ENCODE measurements around the gene ZIC4. TPM values are rescaled to one million over a fixed set of nuclear protein-coding genes. Genes with fewer than 3 reads are reported as not detected.

The ZIC4 gene
- total and polyA plus RNA-seq, 3 experiments from 2014 or later: not detected

GRCh38 chr3:147405231-147406027 lies 914 bp downstream of the ZIC4 start:
- H3K36me3 Mint-ChIP-seq: peaks cover 0 to 1% (median 0%) of the 10 kb centered on the region in 3 donors

GRCh38 chr3:147404800-147405230 lies 1.5 kb downstream of the ZIC4 start:
- Mint-ChIP-seq H3K4me1 (peaks cover 4 to 6% (median 5%) of the 10 kb centered on the region in 3 donors), H3K27ac (peak overlapping the region in 1 of 8 donors; percentile 41), H3K36me3 (peaks cover 0 to 1% (median 0%) of the 10 kb centered on the region in 3 donors), H3K4me3 (no peak overlapping the region), H3K27me3 (peaks cover 73 to 88% of the 10 kb centered on the region in 2 donors), H3K9me3 (peaks cover 12 to 34% (median 31%) of the 10 kb centered on the region in 5 donors)
- CTCF ChIA-PET: no interaction called here
- H3K4me1 ChIP-seq (ENCODE audit: insufficient read depth, low read length): no peaks in the 10 kb centered on the region
- H3K27me3 ChIP-seq (ENCODE audit: insufficient read depth, low read length, poor library complexity, severe bottlenecking): peaks cover 24% of the 10 kb centered on the region
- DNase-seq: no peak
- no peak overlapping the region for H3K4me3 ChIP-seq (ENCODE audit: low read length)
- POLR2A ChIA-PET: no interaction called here
- no peaks in the 10 kb centered on the region for H3K36me3 ChIP-seq (ENCODE audit: insufficient read depth, low read length)
- H3K9me3 ChIP-seq (ENCODE audit: low read length): no peaks in the 10 kb centered on the region
- no peak overlapping the region for H3K27ac ChIP-seq (ENCODE audit: low read depth, low read length)

More at GRCh38 chr3:147405231-147406027, 914 bp downstream of the ZIC4 start:
- Mint-ChIP-seq H3K4me3 (no peak overlapping the region), H3K4me1 (peaks cover 4 to 6% (median 5%) of the 10 kb centered on the region in 3 donors), H3K27me3 (peaks cover 74 to 83% of the 10 kb centered on the region in 2 donors), H3K27ac (no peak overlapping the region), H3K9me3 (peaks cover 12 to 34% (median 31%) of the 10 kb centered on the region in 5 donors)
- Histone ChIP-seq H3K9me3 (ENCODE audit: low read length) (no peaks in the 10 kb centered on the region), H3K36me3 (ENCODE audit: insufficient read depth, low read length) (no peaks in the 10 kb centered on the region), H3K27me3 (ENCODE audit: insufficient read depth, low read length, poor library complexity, severe bottlenecking) (peaks cover 24% of the 10 kb centered on the region), H3K4me1 (ENCODE audit: insufficient read depth, low read length) (no peaks in the 10 kb centered on the region), H3K4me3 (ENCODE audit: low read length) (no peak overlapping the region), H3K27ac (ENCODE audit: low read depth, low read length) (no peak overlapping the region)
- CTCF ChIA-PET: no interaction called here
- no peak for DNase-seq
- POLR2A ChIA-PET: no interaction called here

GRCh38 chr3:147404000-147404799 lies 2.1 kb downstream of the ZIC4 start:
- H3K27ac ChIP-seq (ENCODE audit: low read depth, low read length): no peak overlapping the region
- H3K27me3 ChIP-seq (ENCODE audit: insufficient read depth, low read length, poor library complexity, severe bottlenecking): peaks cover 24% of the 10 kb centered on the region
- H3K4me3 Mint-ChIP-seq: no peak overlapping the region
- peaks cover 0 to 1% (median 1%) of the 10 kb centered on the region in 3 donors for H3K36me3 Mint-ChIP-seq
- ChIA-PET POLR2A (no interaction called here), CTCF (no interaction called here)
- no peaks in the 10 kb centered on the region for H3K9me3 ChIP-seq (ENCODE audit: low read length)
- DNase-seq: no peak
- peaks cover 75 to 91% of the 10 kb centered on the region in 2 donors for H3K27me3 Mint-ChIP-seq
- peak overlapping the region in 1 of 8 donors; percentile 47 for H3K27ac Mint-ChIP-seq
- H3K4me1 Mint-ChIP-seq: peaks cover 3 to 6% (median 4%) of the 10 kb centered on the region in 3 donors
- H3K36me3 ChIP-seq (ENCODE audit: insufficient read depth, low read length): no peaks in the 10 kb centered on the region
- H3K4me3 ChIP-seq (ENCODE audit: low read length): no peak overlapping the region
- H3K9me3 Mint-ChIP-seq: peaks cover 12 to 34% (median 31%) of the 10 kb centered on the region in 5 donors
- no peaks in the 10 kb centered on the region for H3K4me1 ChIP-seq (ENCODE audit: insufficient read depth, low read length)

GRCh38 chr3:147403511-147403910 lies 2.8 kb downstream of the ZIC4 start:
- Histone ChIP-seq H3K27me3 (ENCODE audit: insufficient read depth, low read length, poor library complexity, severe bottlenecking) (peaks cover 24% of the 10 kb centered on the region), H3K4me1 (ENCODE audit: insufficient read depth, low read length) (no peaks in the 10 kb centered on the region), H3K36me3 (ENCODE audit: insufficient read depth, low read length) (no peaks in the 10 kb centered on the region), H3K4me3 (ENCODE audit: low read length) (no peak overlapping the region), H3K9me3 (ENCODE audit: low read length) (no peaks in the 10 kb centered on the region), H3K27ac (ENCODE audit: low read depth, low read length) (no peak overlapping the region)
- peaks cover 0 to 4% (median 1%) of the 10 kb centered on the region in 3 donors for H3K36me3 Mint-ChIP-seq
- ChIA-PET POLR2A (no interaction called here), CTCF (no interaction called here)
- H3K4me3 Mint-ChIP-seq: no peak overlapping the region
- peaks cover 11 to 35% (median 26%) of the 10 kb centered on the region in 5 donors for H3K9me3 Mint-ChIP-seq
- H3K4me1 Mint-ChIP-seq: peaks cover 3 to 5% (median 4%) of the 10 kb centered on the region in 3 donors
- no peak overlapping the region for H3K27ac Mint-ChIP-seq
- DNase-seq: no peak
- H3K27me3 Mint-ChIP-seq: peaks cover 74 to 91% of the 10 kb centered on the region in 2 donors

GRCh38 chr3:147402159-147402558 lies 4.2 kb downstream of the ZIC4 start:
- H3K27me3 Mint-ChIP-seq: peaks cover 72 to 92% of the 10 kb centered on the region in 2 donors
- H3K27ac Mint-ChIP-seq: no peak overlapping the region
- H3K9me3 Mint-ChIP-seq: peaks cover 0 to 27% (median 20%) of the 10 kb centered on the region in 5 donors

GRCh38 chr3:147401421-147401820 lies 4.9 kb downstream of the ZIC4 start:
- no peak overlapping the region for H3K4me3 Mint-ChIP-seq
- H3K27me3 Mint-ChIP-seq: peaks cover 67 to 88% of the 10 kb centered on the region in 2 donors
- H3K4me1 ChIP-seq (ENCODE audit: insufficient read depth, low read length): no peaks in the 10 kb centered on the region
- CTCF ChIA-PET: no interaction called here
- H3K27ac ChIP-seq (ENCODE audit: low read depth, low read length): no peak overlapping the region
- H3K27ac Mint-ChIP-seq: no peak overlapping the region
- H3K27me3 ChIP-seq (ENCODE audit: insufficient read depth, low read length, poor library complexity, severe bottlenecking): peaks cover 23% of the 10 kb centered on the region
- POLR2A ChIA-PET: no interaction called here
- H3K9me3 Mint-ChIP-seq: peaks cover 0 to 26% (median 21%) of the 10 kb centered on the region in 5 donors
- no peaks in the 10 kb centered on the region for H3K4me1 Mint-ChIP-seq
- H3K4me3 ChIP-seq (ENCODE audit: low read length): no peak overlapping the region
- peaks cover 0 to 4% (median 0%) of the 10 kb centered on the region in 3 donors for H3K36me3 Mint-ChIP-seq
- no peaks in the 10 kb centered on the region for H3K9me3 ChIP-seq (ENCODE audit: low read length)
- no peak for DNase-seq
- H3K36me3 ChIP-seq (ENCODE audit: insufficient read depth, low read length): no peaks in the 10 kb centered on the region

More at GRCh38 chr3:147402159-147402558, 4.2 kb downstream of the ZIC4 start:
- DNase-seq: no peak
- Histone ChIP-seq H3K4me3 (ENCODE audit: low read length) (no peak overlapping the region), H3K27me3 (ENCODE audit: insufficient read depth, low read length, poor library complexity, severe bottlenecking) (peaks cover 27% of the 10 kb centered on the region), H3K9me3 (ENCODE audit: low read length) (no peaks in the 10 kb centered on the region), H3K36me3 (ENCODE audit: insufficient read depth, low read length) (no peaks in the 10 kb centered on the region), H3K4me1 (ENCODE audit: insufficient read depth, low read length) (no peaks in the 10 kb centered on the region), H3K27ac (ENCODE audit: low read depth, low read length) (no peak overlapping the region)
- CTCF ChIA-PET: no interaction called here
- peaks cover 0 to 4% (median 0%) of the 10 kb centered on the region in 3 donors for H3K36me3 Mint-ChIP-seq
- POLR2A ChIA-PET: no interaction called here
- H3K4me3 Mint-ChIP-seq: no peak overlapping the region
- no peaks in the 10 kb centered on the region for H3K4me1 Mint-ChIP-seq

GRCh38 chr3:147400999-147401398 lies 5.3 kb downstream of the ZIC4 start:
- no peaks in the 10 kb centered on the region for H3K4me1 ChIP-seq (ENCODE audit: insufficient read depth, low read length)
- H3K36me3 ChIP-seq (ENCODE audit: insufficient read depth, low read length): no peaks in the 10 kb centered on the region
- POLR2A ChIA-PET: no interaction called here
- H3K27me3 ChIP-seq (ENCODE audit: insufficient read depth, low read length, poor library complexity, severe bottlenecking): peaks cover 20% of the 10 kb centered on the region
- CTCF ChIA-PET: no interaction called here
- DNase-seq: no peak
- no peaks in the 10 kb centered on the region for H3K9me3 ChIP-seq (ENCODE audit: low read length)
- Mint-ChIP-seq H3K27me3 (peaks cover 65 to 85% of the 10 kb centered on the region in 2 donors), H3K4me1 (no peaks in the 10 kb centered on the region), H3K9me3 (peaks cover 0 to 24% (median 21%) of the 10 kb centered on the region in 5 donors), H3K36me3 (peaks cover 0 to 4% (median 0%) of the 10 kb centered on the region in 3 donors), H3K27ac (no peak overlapping the region), H3K4me3 (no peak overlapping the region)
- no peak overlapping the region for H3K27ac ChIP-seq (ENCODE audit: low read depth, low read length)
- no peak overlapping the region for H3K4me3 ChIP-seq (ENCODE audit: low read length)

- Mint-ChIP-seq H3K4me3 (no peak overlapping the region), H3K36me3 (peaks cover 0 to 4% (median 0%) of the 10 kb centered on the region in 3 donors), H3K9me3 (peaks cover 0 to 29% (median 26%) of the 10 kb centered on the region in 5 donors), H3K27me3 (peaks cover 65 to 83% of the 10 kb centered on the region in 2 donors), H3K4me1 (no peaks in the 10 kb centered on the region), H3K27ac (no peak overlapping the region)
- Histone ChIP-seq H3K9me3 (ENCODE audit: low read length) (no peaks in the 10 kb centered on the region), H3K4me1 (ENCODE audit: insufficient read depth, low read length) (no peaks in the 10 kb centered on the region), H3K4me3 (ENCODE audit: low read length) (no peak overlapping the region), H3K27me3 (ENCODE audit: insufficient read depth, low read length, poor library complexity, severe bottlenecking) (peaks cover 13% of the 10 kb centered on the region), H3K27ac (ENCODE audit: low read depth, low read length) (no peak overlapping the region), H3K36me3 (ENCODE audit: insufficient read depth, low read length) (no peaks in the 10 kb centered on the region)
- CTCF ChIA-PET: no interaction called here
- DNase-seq: no peak
- POLR2A ChIA-PET: no interaction called here
These were observed 6.2 kb downstream of the ZIC4 start for GRCh38 chr3:147400111-147400510.
